Activated naive CD4-positive, alpha-beta T cell treated with anti-CD3 and anti-CD28 coated beads, Interleukin-2, amount 50 U/mL, for 72 hours (primary cell): ENCODE measurements around the gene DAZAP1. TPM values are rescaled to one million over a fixed set of nuclear protein-coding genes. Genes with fewer than 3 reads are reported as not detected.

Experiments used
- ATAC-seq, 2 donors: fragments of 150-1000 bp; cut with Tn5 transposase; 2 replicates each; pipeline ENCODE4 v1.10.0; 2021; ENCODE audit warnings: mild to moderate bottlenecking in 2 of 2, moderate library complexity in 2 of 2
- DNase-seq, 2 donors: peaks; one replicate each; pipeline ENCODE4 v3.0.0; 2021 to 2022; ENCODE audit warnings: low spot score in 2 of 2
- H3K27ac Mint-ChIP-seq, 2 donors: one replicate each; pipeline ENCODE4 v1.8.0; 2022; ENCODE audit warnings: mild to moderate bottlenecking in 2 of 2, mixed read lengths in 2 of 2
- H3K36me3 Mint-ChIP-seq, 2 donors: one replicate each; pipeline ENCODE4 v1.8.0; 2022; ENCODE audit warnings: mixed read lengths in 2 of 2
- H3K9me3 Mint-ChIP-seq, 2 donors: one replicate each; pipeline ENCODE4 v1.8.0; 2022; ENCODE audit warnings: mixed read lengths in 2 of 2
- total RNA-seq, 2 donors: library from RNA; stranded (reverse); gene quantifications; one replicate each; pipeline ENCODE4 v1.2.3, GENCODE V29; 2022

The DAZAP1 gene
- total RNA-seq, 2 donors from 2014 or later = 194 to 298 TPM

GRCh38 chr19:1399079-1399478, 8.3 kb upstream of the DAZAP1 start:
- ATAC-seq = no peak

GRCh38 chr19:1399745-1400144, 7.6 kb upstream of the DAZAP1 start:
- no peak for ATAC-seq
- Mint-ChIP-seq H3K9me3 (no peaks in the 10 kb centered on the region), H3K27ac (no peak overlapping the region), H3K36me3 (no peaks in the 10 kb centered on the region)
- no peak for DNase-seq

More at GRCh38 chr19:1399079-1399478, 8.3 kb upstream of the DAZAP1 start:
- Mint-ChIP-seq H3K36me3 (no peaks in the 10 kb centered on the region), H3K9me3 (no peaks in the 10 kb centered on the region), H3K27ac (no peak overlapping the region)
- DNase-seq = no peak

- Mint-ChIP-seq H3K9me3 (no peaks in the 10 kb centered on the region), H3K36me3 (no peaks in the 10 kb centered on the region), H3K27ac (no peak overlapping the region)
- no peak for DNase-seq
- ATAC-seq = peak; percentile 16 to 30
Observed at GRCh38 chr19:1400281-1401137, 6.9 kb upstream of the DAZAP1 start.

GRCh38 chr19:1401138-1401888, 6.1 kb upstream of the DAZAP1 start, which contains the start of gene GAMT:
GAMT (minus strand) TSS chr19:1401542; CDS start chr19:1401476, 66 bp downstream.
- no peaks in the 10 kb centered on the region for H3K36me3 Mint-ChIP-seq

GRCh38 chr19:1401889-1402217, 5.5 kb upstream of the DAZAP1 start:
- Mint-ChIP-seq H3K9me3 (no peaks in the 10 kb centered on the region), H3K27ac (no peak overlapping the region), H3K36me3 (no peaks in the 10 kb centered on the region)
- DNase-seq (no peak), ATAC-seq (no peak)

More at GRCh38 chr19:1401138-1401888, 6.1 kb upstream of the DAZAP1 start, which contains the start of gene GAMT:
- DNase-seq (peak in 1 of 2 donors; percentile 74), ATAC-seq (peak; percentile 54 to 85)
- Mint-ChIP-seq H3K27ac (no peak within 1 kb of the TSS), H3K9me3 (no peaks in the 10 kb centered on the region)

- Mint-ChIP-seq H3K36me3 (no peaks in the 10 kb centered on the region), H3K27ac (no peak overlapping the region), H3K9me3 (no peaks in the 10 kb centered on the region)
- ATAC-seq (no peak), DNase-seq (no peak)
Observed at GRCh38 chr19:1402411-1403070, 4.8 kb upstream of the DAZAP1 start.

GRCh38 chr19:1406774-1407527, 435 bp upstream of the DAZAP1 start:
- peak; percentile 86 to 90 for ATAC-seq
- DNase-seq = peak; percentile 100
- peak overlapping the region; percentile 60 to 87 for H3K27ac Mint-ChIP-seq
- H3K9me3 Mint-ChIP-seq = no peaks in the 10 kb centered on the region
- H3K36me3 Mint-ChIP-seq = peaks cover 20 to 24% of the 10 kb centered on the region in 2 donors

GRCh38 chr19:1408300-1409203, 1.2 kb downstream of the DAZAP1 start:
- Mint-ChIP-seq H3K9me3 (no peaks in the 10 kb centered on the region), H3K27ac (peak overlapping the region; percentile 88 to 98)

GRCh38 chr19:1409204-1410005, 2.0 kb downstream of the DAZAP1 start:
- no peaks in the 10 kb centered on the region for H3K9me3 Mint-ChIP-seq
- peaks cover 20 to 24% of the 10 kb centered on the region in 2 donors for H3K36me3 Mint-ChIP-seq
- DNase-seq (no peak), ATAC-seq (no peak)
- peak overlapping the region; percentile 88 to 98 for H3K27ac Mint-ChIP-seq

More at GRCh38 chr19:1408300-1409203, 1.2 kb downstream of the DAZAP1 start:
- peaks cover 20 to 24% of the 10 kb centered on the region in 2 donors for H3K36me3 Mint-ChIP-seq
- ATAC-seq = peak in 1 of 2 donors; percentile 9
- DNase-seq = peak; percentile 57 to 67

- H3K36me3 Mint-ChIP-seq = peaks cover 20 to 24% of the 10 kb centered on the region in 2 donors
Observed at GRCh38 chr19:1410136-1410786, 2.9 kb downstream of the DAZAP1 start.

GRCh38 chr19:1410789-1411188, 3.4 kb downstream of the DAZAP1 start:
- Mint-ChIP-seq H3K27ac (peak overlapping the region; percentile 88 to 91), H3K36me3 (peaks cover 20 to 24% of the 10 kb centered on the region in 2 donors), H3K9me3 (no peaks in the 10 kb centered on the region)
- no peak for DNase-seq
- no peak for ATAC-seq

More at GRCh38 chr19:1410136-1410786, 2.9 kb downstream of the DAZAP1 start:
- no peaks in the 10 kb centered on the region for H3K9me3 Mint-ChIP-seq
- no peak for DNase-seq
- ATAC-seq = no peak
- peak overlapping the region; percentile 88 to 91 for H3K27ac Mint-ChIP-seq

GRCh38 chr19:1411255-1412191, 4.1 kb downstream of the DAZAP1 start:
- ATAC-seq (no peak), DNase-seq (no peak)
- H3K9me3 Mint-ChIP-seq = no peaks in the 10 kb centered on the region
- peak overlapping the region; percentile 88 to 91 for H3K27ac Mint-ChIP-seq
- H3K36me3 Mint-ChIP-seq = peaks cover 20 to 24% of the 10 kb centered on the region in 2 donors

GRCh38 chr19:1412323-1412923, 5.0 kb downstream of the DAZAP1 start:
- H3K36me3 Mint-ChIP-seq = peaks cover 22 to 24% of the 10 kb centered on the region in 2 donors
- H3K27ac Mint-ChIP-seq = peak overlapping the region; percentile 88 to 91
- H3K9me3 Mint-ChIP-seq = no peaks in the 10 kb centered on the region
- ATAC-seq (no peak), DNase-seq (no peak)
